Parathyroid adenoma (tissue), 2 donors: Measurements from ENCODE around the gene HID1.
"Not testable (repeated sequence)": the region's sequence is repeated elsewhere in the genome, so short reads cannot be mapped to it uniquely, and the experiment has no call there.

Source experiments
- H2AFZ ChIP-seq: fragments of 300-600 bp; sonication (generic); one replicate; pipeline ENCODE4 v1.7.0; 2017; ENCODE audit warnings: antibody characterized with exemption, mild to moderate bottlenecking
- H3K27ac ChIP-seq: fragments of 300-600 bp; sonication (generic); one replicate; pipeline ENCODE4 v1.7.0; 2017
- H3K27me3 ChIP-seq: fragments of 300-600 bp; sonication (generic); one replicate; pipeline ENCODE4 v1.7.0; 2017; ENCODE audit warnings: low read length; ENCODE audit not compliant: control insufficient read depth, insufficient read depth
- H3K36me3 ChIP-seq: fragments of 300-600 bp; sonication (generic); one replicate; pipeline ENCODE4 v1.7.0; 2017; ENCODE audit warnings: low read length; ENCODE audit not compliant: control insufficient read depth, insufficient read depth
- H3K4me1 ChIP-seq: fragments of 300-600 bp; sonication (generic); one replicate; pipeline ENCODE4 v1.7.0; 2017; ENCODE audit warnings: control low read depth
- H3K4me2 ChIP-seq: fragments of 300-600 bp; sonication (generic); one replicate; pipeline ENCODE4 v1.7.0; 2017; ENCODE audit warnings: low read length
- H3K4me3 ChIP-seq: fragments of 300-600 bp; sonication (generic); one replicate; pipeline ENCODE4 v1.7.0; 2017; ENCODE audit warnings: low read depth, low read length
- H3K79me2 ChIP-seq: fragments of 300-600 bp; sonication (generic); one replicate; pipeline ENCODE4 v1.7.0; 2017; ENCODE audit warnings: control low read depth
- H3K9ac ChIP-seq: fragments of 300-600 bp; sonication (generic); one replicate; pipeline ENCODE4 v1.7.0; 2017; ENCODE audit warnings: mild to moderate bottlenecking
- H3K9me3 ChIP-seq: fragments of 300-600 bp; sonication (generic); one replicate; pipeline ENCODE4 v1.7.0; 2017; ENCODE audit warnings: low read length; ENCODE audit not compliant: control insufficient read depth
- TF ChIP-seq, protein P1 (sequence below): fragments of 300-600 bp; sonication (generic); IDR thresholded peaks from one replicate; pipeline ENCODE4 v1.7.0; 2017; ENCODE audit warnings: antibody characterized with exemption, mild to moderate bottlenecking
- donor health status: primary hyperparathyroidism.

Gene HID1

DNA sequence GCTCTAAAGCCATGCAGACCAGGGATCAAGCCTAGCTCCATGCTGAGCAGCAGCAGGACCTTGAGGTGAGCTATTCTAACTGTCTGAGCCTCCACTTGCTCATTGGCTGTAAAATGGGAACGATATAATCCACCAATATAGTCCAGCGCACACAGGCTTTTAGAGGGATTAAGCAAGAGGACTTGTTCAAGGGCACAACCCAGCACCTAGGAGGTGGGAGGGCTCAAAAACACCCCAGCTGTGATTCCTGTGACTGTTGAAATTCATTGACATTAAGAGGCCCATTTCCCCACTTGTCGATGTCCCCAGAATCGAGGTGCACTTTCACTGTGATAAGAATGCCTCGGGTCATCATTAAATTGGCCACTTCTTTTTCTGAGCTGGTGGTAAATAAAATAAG is 53.7 kb downstream of the HID1 start:
- H3K4me2 ChIP-seq, result no peak overlapping the region
- TF ChIP-seq, protein P1, sequence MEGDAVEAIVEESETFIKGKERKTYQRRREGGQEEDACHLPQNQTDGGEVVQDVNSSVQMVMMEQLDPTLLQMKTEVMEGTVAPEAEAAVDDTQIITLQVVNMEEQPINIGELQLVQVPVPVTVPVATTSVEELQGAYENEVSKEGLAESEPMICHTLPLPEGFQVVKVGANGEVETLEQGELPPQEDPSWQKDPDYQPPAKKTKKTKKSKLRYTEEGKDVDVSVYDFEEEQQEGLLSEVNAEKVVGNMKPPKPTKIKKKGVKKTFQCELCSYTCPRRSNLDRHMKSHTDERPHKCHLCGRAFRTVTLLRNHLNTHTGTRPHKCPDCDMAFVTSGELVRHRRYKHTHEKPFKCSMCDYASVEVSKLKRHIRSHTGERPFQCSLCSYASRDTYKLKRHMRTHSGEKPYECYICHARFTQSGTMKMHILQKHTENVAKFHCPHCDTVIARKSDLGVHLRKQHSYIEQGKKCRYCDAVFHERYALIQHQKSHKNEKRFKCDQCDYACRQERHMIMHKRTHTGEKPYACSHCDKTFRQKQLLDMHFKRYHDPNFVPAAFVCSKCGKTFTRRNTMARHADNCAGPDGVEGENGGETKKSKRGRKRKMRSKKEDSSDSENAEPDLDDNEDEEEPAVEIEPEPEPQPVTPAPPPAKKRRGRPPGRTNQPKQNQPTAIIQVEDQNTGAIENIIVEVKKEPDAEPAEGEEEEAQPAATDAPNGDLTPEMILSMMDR, result no peak
- H3K27ac ChIP-seq, result no peak overlapping the region
- H3K79me2 ChIP-seq, result no peaks in the 10 kb centered on the region
- no peaks in the 10 kb centered on the region for H3K36me3 ChIP-seq
- H3K4me3 ChIP-seq, result no peak overlapping the region
- H3K9ac ChIP-seq, result no peak overlapping the region
- H3K9me3 ChIP-seq, result no peaks in the 10 kb centered on the region
- H2AFZ ChIP-seq, result no peak overlapping the region
- peaks cover 7% of the 10 kb centered on the region for H3K27me3 ChIP-seq
- H3K4me1 ChIP-seq, result no peaks in the 10 kb centered on the region

DNA sequence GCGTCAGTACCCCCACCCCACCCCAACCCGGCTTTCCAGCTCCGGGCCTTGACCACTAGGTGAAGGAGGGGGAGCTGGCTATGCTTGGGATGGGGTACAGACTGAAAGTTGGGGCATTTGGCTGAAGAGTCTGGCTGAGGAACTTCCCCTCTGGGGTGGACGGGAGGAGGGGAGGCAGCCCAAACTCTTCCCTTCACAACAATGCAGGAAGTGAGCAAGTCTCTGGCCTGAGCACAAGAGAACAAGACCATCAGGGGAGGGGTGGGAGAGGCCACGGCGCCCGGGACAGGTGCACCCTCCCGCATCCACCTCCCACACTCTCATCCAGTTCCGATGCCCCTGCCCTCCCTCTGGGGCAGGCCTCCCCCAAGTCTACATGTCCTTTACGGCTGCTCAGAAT is 55.1 kb downstream of the HID1 start:
- H3K4me1 ChIP-seq, result no peaks in the 10 kb centered on the region
- H3K27ac ChIP-seq, result no peak overlapping the region
- no peak overlapping the region for H3K9ac ChIP-seq
- H3K4me2 ChIP-seq, result no peak overlapping the region
- H3K4me3 ChIP-seq, result no peak overlapping the region
- no peaks in the 10 kb centered on the region for H3K9me3 ChIP-seq
- H3K36me3 ChIP-seq, result no peaks in the 10 kb centered on the region
- TF ChIP-seq, protein P1, result no peak
- H2AFZ ChIP-seq, result no peak overlapping the region
- peaks cover 1% of the 10 kb centered on the region for H3K27me3 ChIP-seq
- no peaks in the 10 kb centered on the region for H3K79me2 ChIP-seq

DNA sequence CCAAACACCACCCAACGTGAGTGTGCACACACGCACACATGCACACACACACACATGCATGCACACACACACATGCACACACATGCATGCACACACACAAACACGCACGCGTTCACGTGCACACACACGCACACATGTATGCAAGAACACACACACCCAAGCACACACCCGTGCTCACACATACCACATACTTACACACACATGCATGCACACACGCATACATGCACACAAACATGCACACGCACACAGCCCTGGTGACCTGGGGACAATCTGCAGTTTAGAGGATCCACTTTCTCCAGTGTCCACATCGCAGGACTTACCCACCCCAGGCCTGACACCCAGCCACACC is 55.7 kb downstream of the HID1 start:
- TF ChIP-seq, protein P1, result no peak
- Histone ChIP-seq H3K36me3 (no peaks in the 10 kb centered on the region), H2AFZ (no peak overlapping the region), H3K9me3 (no peaks in the 10 kb centered on the region), H3K9ac (no peak overlapping the region), H3K27ac (no peak overlapping the region), H3K79me2 (no peaks in the 10 kb centered on the region), H3K27me3 (no peaks in the 10 kb centered on the region), H3K4me3 (no peak overlapping the region), H3K4me1 (no peaks in the 10 kb centered on the region), H3K4me2 (no peak overlapping the region)

- no peak overlapping the region for H3K27ac ChIP-seq
- no peaks in the 10 kb centered on the region for H3K4me1 ChIP-seq
- H3K36me3 ChIP-seq, result no peaks in the 10 kb centered on the region
- no peak overlapping the region for H3K4me3 ChIP-seq
- H3K9ac ChIP-seq, result no peak overlapping the region
- H3K9me3 ChIP-seq, result no peaks in the 10 kb centered on the region
- no peak overlapping the region for H3K4me2 ChIP-seq
- H3K79me2 ChIP-seq, result no peaks in the 10 kb centered on the region
- no peak overlapping the region for H2AFZ ChIP-seq
- TF ChIP-seq, protein P1, result no peak
- H3K27me3 ChIP-seq, result no peaks in the 10 kb centered on the region
Observed at GRCh38 chr17:74916136-74916850, 56.3 kb downstream of the HID1 start.

GRCh38 chr17:74911423-74911822 is 61.1 kb downstream of the HID1 start:
- not testable (repeated sequence) for H3K79me2 ChIP-seq, H3K4me3 ChIP-seq, H2AFZ ChIP-seq, H3K36me3 ChIP-seq, H3K27ac ChIP-seq, H3K9me3 ChIP-seq, H3K4me1 ChIP-seq, H3K27me3 ChIP-seq, H3K4me2 ChIP-seq, H3K9ac ChIP-seq

GRCh38 chr17:74909097-74909496 is 63.5 kb downstream of the HID1 start:
- H3K4me1 ChIP-seq, H3K36me3 ChIP-seq, H3K79me2 ChIP-seq, H3K27ac ChIP-seq, H2AFZ ChIP-seq, H3K4me3 ChIP-seq, H3K9ac ChIP-seq, H3K4me2 ChIP-seq, H3K9me3 ChIP-seq, H3K27me3 ChIP-seq: not testable (repeated sequence)
